A549 (cell line): Measurements from ENCODE around the gene CNIH3. TPM values are rescaled to one million over a fixed set of nuclear protein-coding genes. Genes with fewer than 3 reads are reported as not detected.

Experiments used
- ATAC-seq, 2 experiments: fragments of 200-7000 bp in 1 of 2; fragments of >200 bp in 1 of 2; cut with Nextera tagmentation in 1 of 2; cut with Tn5 transposase in 1 of 2; 3 replicates each; pipeline versions ENCODE4 v1.8.0 to v1.9.1; 2018 to 2020; ENCODE audit warnings: mild to moderate bottlenecking in 1 of 2, moderate library complexity in 1 of 2
- CTCF ChIA-PET: fragments of 300-600 bp; sonication (Branson Sonifier 250); formaldehyde crosslinking; extraction: SDS; loops from one replicate; lab custom pipeline; 2021; ENCODE audit warnings: antibody characterized with exemption, inconsistent platforms; lab: Yijun Ruan, JAX
- POLR2A ChIA-PET: fragments of 350-600 bp; formaldehyde crosslinking; extraction: SDS; loops from one replicate; lab custom pipeline; 2021; ENCODE audit warnings: antibody characterized with exemption, inconsistent platforms; lab: Yijun Ruan, JAX
- DNase-seq, 2 experiments: peaks; one replicate each; pipeline versions ENCODE4 v3.0.0 to v3.0.0-alpha.2; 2011 to 2016; ENCODE audit warnings: low read depth in 1 of 2, low spot score in 1 of 2
- FAIRE-seq: peaks from 2 replicates; lab custom pipeline; 2011; peaks lifted over from hg19 to GRCh38; lab: Jason Lieb, UNC
- H3K27ac ChIP-seq, 2 experiments: fragments of >200 bp; sonication (Bioruptor Twin); formaldehyde crosslinking; 3 replicates each; pipeline ENCODE4 v1.5.1; 2016 to 2017
- H3K4me1 ChIP-seq: fragments of >200 bp; sonication (Bioruptor Twin); formaldehyde crosslinking; 3 replicates; pipeline ENCODE4 v1.6.1; 2016
- H3K4me2 ChIP-seq: fragments of >200 bp; sonication (Bioruptor Twin); formaldehyde crosslinking; 3 replicates; pipeline ENCODE4 v1.6.1; 2016
- H3K4me3 ChIP-seq: fragments of >200 bp; sonication (Bioruptor Twin); formaldehyde crosslinking; 3 replicates; pipeline ENCODE4 v1.5.1; 2016
- H3K9me3 ChIP-seq: fragments of >200 bp; sonication (Bioruptor Twin); formaldehyde crosslinking; 3 replicates; pipeline ENCODE4 v1.6.1; 2016
- BHLHE40 ChIP-seq: IDR thresholded peaks from 2 replicates; pipeline ENCODE4 v1.6.1; 2012; ENCODE audit warnings: low read depth, low read length, inconsistent platforms
- CBX2 ChIP-seq: fragments of 200-600 bp; sonication (generic); IDR thresholded peaks from 2 replicates; pipeline ENCODE4 v1.6.1; 2016; ENCODE audit warnings: low read depth, mild to moderate bottlenecking, borderline replicate concordance
- CBX8 ChIP-seq: fragments of 200-600 bp; sonication (generic); IDR thresholded peaks from 2 replicates; pipeline ENCODE4 v1.6.1; 2016
- CEBPB ChIP-seq, 2 experiments: fragments of >200 bp in 1 of 2; sonication (Bioruptor Twin) in 1 of 2; formaldehyde crosslinking in 1 of 2; IDR thresholded peaks; 2 replicates each; pipeline ENCODE4 v1.6.1; 2012 to 2016
- CHD2 ChIP-seq: fragments of 150-350 bp; IDR thresholded peaks from 2 replicates; pipeline ENCODE4 v1.6.1; 2014; ENCODE audit warnings: low read length; ENCODE audit not compliant: partially characterized antibody
- CHD4 ChIP-seq: fragments of 200-600 bp; sonication (generic); IDR thresholded peaks from 2 replicates; pipeline ENCODE4 v1.6.1; 2016; ENCODE audit warnings: antibody characterized with exemption, mild to moderate bottlenecking, borderline replicate concordance
- EHMT2 ChIP-seq: fragments of 200-600 bp; sonication (generic); IDR thresholded peaks from 2 replicates; pipeline ENCODE4 v1.6.1; 2016; ENCODE audit warnings: antibody characterized with exemption, low read depth, mild to moderate bottlenecking, moderate library complexity
- EP300 ChIP-seq, 2 experiments: fragments of >200 bp; sonication (Bioruptor Twin); formaldehyde crosslinking; IDR thresholded peaks; 2 replicates in 1 of 2; 3 replicates in 1 of 2; pipeline ENCODE4 v1.6.1; 2016 to 2017
- FOXS1 ChIP-seq: fragments of 250-450 bp; sonication (Bioruptor Pico); IDR thresholded peaks from 2 replicates; pipeline ENCODE4 v1.5.0; 2020; ENCODE audit warnings: mild to moderate bottlenecking, moderate library complexity
- HOXB5 ChIP-seq: fragments of 250-450 bp; sonication (Bioruptor Pico); IDR thresholded peaks from 2 replicates; pipeline ENCODE4 v1.5.0; 2020; ENCODE audit warnings: mild to moderate bottlenecking, moderate library complexity
- KDM1A ChIP-seq: fragments of 200-600 bp; sonication (generic); IDR thresholded peaks from 2 replicates; pipeline ENCODE4 v1.6.1; 2016; ENCODE audit warnings: low read depth, mild to moderate bottlenecking
- KDM5A ChIP-seq: fragments of 200-600 bp; sonication (generic); IDR thresholded peaks from 2 replicates; pipeline ENCODE4 v1.6.1; 2016; ENCODE audit warnings: antibody characterized with exemption, mild to moderate bottlenecking
- MYC ChIP-seq: IDR thresholded peaks from 2 replicates; pipeline ENCODE4 v1.6.1; 2012; ENCODE audit warnings: mild to moderate bottlenecking, inconsistent platforms, low read length, improper control_type of control experiment, borderline replicate concordance
- NFE2L2 ChIP-seq: fragments of 150-350 bp; conservative IDR thresholded peaks from 2 replicates; pipeline ENCODE4 v1.6.1; 2014; ENCODE audit warnings: low read length
- PHF8 ChIP-seq: fragments of 200-600 bp; sonication (generic); IDR thresholded peaks from 2 replicates; pipeline ENCODE4 v1.6.1; 2016; ENCODE audit warnings: low read depth, mild to moderate bottlenecking, antibody characterized with exemption, moderate library complexity, borderline replicate concordance
- POLR2A ChIP-seq: IDR thresholded peaks from 2 replicates; pipeline ENCODE4 v1.6.1; 2012; ENCODE audit warnings: mild to moderate bottlenecking, low read length
- RARB ChIP-seq: fragments of 250-450 bp; sonication (Bioruptor Pico); IDR thresholded peaks from 2 replicates; pipeline ENCODE4 v1.8.0; 2021; ENCODE audit warnings: mild to moderate bottlenecking, moderate library complexity
- TFCP2L1 ChIP-seq: fragments of 250-450 bp; sonication (Bioruptor Pico); IDR thresholded peaks from 2 replicates; pipeline ENCODE4 v1.5.0; 2021; ENCODE audit warnings: mild to moderate bottlenecking
- TP53 ChIP-seq: fragments of 250-450 bp; sonication (Bioruptor Pico); IDR thresholded peaks from 2 replicates; pipeline ENCODE4 v1.5.0; 2021; ENCODE audit warnings: mild to moderate bottlenecking, moderate library complexity
- ZNF302 ChIP-seq: fragments of 250-450 bp; sonication (Bioruptor Pico); IDR thresholded peaks from 2 replicates; pipeline ENCODE4 v1.9.0; 2021; ENCODE audit warnings: inconsistent platforms, mild to moderate bottlenecking, moderate library complexity
- WGBS: methylation state at CpG from one replicate; pipeline ENCODE4 v1.1.6; 2017; ENCODE audit errors: missing lambda C conversion rate; 5-methylcytosine and 5-hydroxymethylcytosine counted together
- polyA plus RNA-seq, 4 experiments: library from polyadenylated mRNA; depleted of rRNA in 3 of 4; stranded (reverse); fragments of >200 nt; fragmentation: RNase III in 1 of 4; extraction: RNeasy Plus Mini Kit Qiagen cat#74134 plus additional on column Dnase treatment in 1 of 4; gene quantifications; 2 replicates in 3 of 4; 3 replicates in 1 of 4; pipeline ENCODE4 v1.2.3, GENCODE V29; 2011 to 2017
- TF ChIP-seq, protein P1 (sequence below): fragments of 450-650 bp; IDR thresholded peaks from 2 replicates; pipeline ENCODE4 v1.6.1; 2014; ENCODE audit warnings: antibody characterized with exemption
- TF ChIP-seq, protein P2 (sequence below): fragments of 250-450 bp; sonication (Bioruptor Pico); IDR thresholded peaks from 2 replicates; pipeline ENCODE4 v1.5.0; 2021; ENCODE audit warnings: mild to moderate bottlenecking, moderate library complexity, borderline replicate concordance
- TF ChIP-seq, protein P3 (sequence below): fragments of >200 bp; sonication (Bioruptor Twin); formaldehyde crosslinking; IDR thresholded peaks from 3 replicates; pipeline ENCODE4 v1.6.1; 2016

Gene CNIH3
- polyA plus RNA-seq, 2 of the 4 experiments (the other 2 are of a cell fraction): 0.61 to 0.85 TPM

DNA sequence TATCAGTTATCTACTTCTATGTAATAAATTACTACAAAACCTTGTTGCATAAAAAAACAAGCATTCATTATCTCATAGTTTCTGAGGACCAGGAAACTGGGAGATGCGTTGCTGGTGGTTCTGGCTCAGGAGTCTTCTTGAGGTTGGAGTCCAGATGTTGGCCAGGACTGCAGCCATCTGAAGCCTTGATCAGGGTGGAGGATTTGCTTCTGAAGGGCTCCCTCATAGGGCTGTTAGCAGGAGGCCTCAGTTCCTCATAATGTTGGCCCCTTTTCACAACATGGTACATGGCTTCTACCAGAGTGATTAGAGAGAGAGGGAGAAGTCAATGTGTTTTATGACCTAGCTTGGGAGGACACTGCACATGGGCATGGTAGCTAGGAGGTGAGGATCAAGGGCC, 137.4 kb downstream of the CNIH3 start:
- no peak for ATAC-seq
- ChIA-PET POLR2A (interaction anchor here (0.7 kb wide), 1 partner anchor 255 kb away, joined by 3 read pairs; no protein-coding TSS in a partner anchor), CTCF (interaction anchor here (0.8 to 1.6 kb wide), 2 partner anchors 109 to 169 kb away, joined by 3 read pairs; no protein-coding TSS in a partner anchor)
- FAIRE-seq: no peak
- no peaks in the 10 kb centered on the region for H3K9me3 ChIP-seq
- WGBS: 52% methylated on average over 1 of the region's 1 CpG
- no peaks in the 10 kb centered on the region for H3K4me1 ChIP-seq
- no peak for TF ChIP-seq ZNF302 (CRISPR knock-in tag)
- TF ChIP-seq, protein P1, sequence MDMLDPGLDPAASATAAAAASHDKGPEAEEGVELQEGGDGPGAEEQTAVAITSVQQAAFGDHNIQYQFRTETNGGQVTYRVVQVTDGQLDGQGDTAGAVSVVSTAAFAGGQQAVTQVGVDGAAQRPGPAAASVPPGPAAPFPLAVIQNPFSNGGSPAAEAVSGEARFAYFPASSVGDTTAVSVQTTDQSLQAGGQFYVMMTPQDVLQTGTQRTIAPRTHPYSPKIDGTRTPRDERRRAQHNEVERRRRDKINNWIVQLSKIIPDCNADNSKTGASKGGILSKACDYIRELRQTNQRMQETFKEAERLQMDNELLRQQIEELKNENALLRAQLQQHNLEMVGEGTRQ: no peak
- TF ChIP-seq NFE2L2: no peak
- TF ChIP-seq, protein P2, sequence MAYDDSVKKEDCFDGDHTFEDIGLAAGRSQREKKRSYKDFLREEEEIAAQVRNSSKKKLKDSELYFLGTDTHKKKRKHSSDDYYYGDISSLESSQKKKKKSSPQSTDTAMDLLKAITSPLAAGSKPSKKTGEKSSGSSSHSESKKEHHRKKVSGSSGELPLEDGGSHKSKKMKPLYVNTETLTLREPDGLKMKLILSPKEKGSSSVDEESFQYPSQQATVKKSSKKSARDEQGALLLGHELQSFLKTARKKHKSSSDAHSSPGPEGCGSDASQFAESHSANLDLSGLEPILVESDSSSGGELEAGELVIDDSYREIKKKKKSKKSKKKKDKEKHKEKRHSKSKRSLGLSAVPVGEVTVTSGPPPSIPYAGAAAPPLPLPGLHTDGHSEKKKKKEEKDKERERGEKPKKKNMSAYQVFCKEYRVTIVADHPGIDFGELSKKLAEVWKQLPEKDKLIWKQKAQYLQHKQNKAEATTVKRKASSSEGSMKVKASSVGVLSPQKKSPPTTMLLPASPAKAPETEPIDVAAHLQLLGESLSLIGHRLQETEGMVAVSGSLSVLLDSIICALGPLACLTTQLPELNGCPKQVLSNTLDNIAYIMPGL (CRISPR knock-in tag): no peak
- no peak for TF ChIP-seq FOXS1 (CRISPR knock-in tag)
- TF ChIP-seq KDM1A: no peak
- TF ChIP-seq BHLHE40: no peak
- TF ChIP-seq CBX2: no peak
- TF ChIP-seq CBX8: no peak
- TF ChIP-seq RARB (CRISPR knock-in tag): no peak
- no peak for TF ChIP-seq CEBPB (IDR thresholded peaks at IDR 0.05)
- no peak for TF ChIP-seq KDM5A
- TF ChIP-seq HOXB5 (CRISPR knock-in tag): no peak
- no peak for TF ChIP-seq MYC
- no peak for TF ChIP-seq TFCP2L1 (CRISPR knock-in tag)
- TF ChIP-seq POLR2A: no peak
- no peak for TF ChIP-seq CHD4
- TF ChIP-seq TP53: no peak
- no peak overlapping the region for H3K4me3 ChIP-seq
- no peak overlapping the region for H3K27ac ChIP-seq
- no peak for DNase-seq
- no peak overlapping the region for H3K4me2 ChIP-seq

DNA sequence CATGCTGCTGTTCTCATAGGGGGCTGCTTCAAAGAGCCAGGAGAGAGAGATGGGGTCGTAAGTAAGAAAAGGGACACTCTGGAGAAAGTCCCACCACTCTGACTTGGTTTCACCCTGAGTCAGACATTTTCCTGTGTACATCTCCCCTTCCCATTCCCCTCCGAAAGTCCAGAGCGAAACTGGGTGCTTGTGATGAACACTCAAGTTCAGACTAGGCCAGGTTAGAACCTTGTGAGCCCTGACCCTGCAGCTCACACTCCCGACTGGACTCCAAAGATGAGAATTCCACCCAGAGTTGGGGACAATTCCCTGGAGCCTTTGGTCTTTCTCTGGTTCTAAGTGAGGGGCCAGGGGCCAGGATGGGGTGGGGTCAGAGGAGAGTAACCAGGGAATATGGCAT, 139.5 kb downstream of the CNIH3 start:
- FAIRE-seq (no peak), ATAC-seq (no peak), DNase-seq (no peak)
- 8% methylated on average over 4 of the region's 4 CpGs for WGBS
- ChIA-PET CTCF (interaction anchor here (0.6 kb wide), 1 partner anchor 1751 kb away, joined by 3 read pairs; no protein-coding TSS in a partner anchor), POLR2A (no interaction called here)
- Histone ChIP-seq H3K9me3 (0 out of 3 replicates have a peak, but pooled peaks cover 5% of the 10 kb centered on the region), H3K4me1 (no peaks in the 10 kb centered on the region), H3K27ac (no peak overlapping the region), H3K4me3 (no peak overlapping the region), H3K4me2 (no peak overlapping the region)
- no peak for TF ChIP-seq EHMT2
- TF ChIP-seq NFE2L2: no peak
- TF ChIP-seq ZNF302 (CRISPR knock-in tag): no peak
- TF ChIP-seq EP300 (IDR thresholded peaks at IDR 0.05): no peak
- no peak for TF ChIP-seq PHF8
- TF ChIP-seq, protein P3, sequence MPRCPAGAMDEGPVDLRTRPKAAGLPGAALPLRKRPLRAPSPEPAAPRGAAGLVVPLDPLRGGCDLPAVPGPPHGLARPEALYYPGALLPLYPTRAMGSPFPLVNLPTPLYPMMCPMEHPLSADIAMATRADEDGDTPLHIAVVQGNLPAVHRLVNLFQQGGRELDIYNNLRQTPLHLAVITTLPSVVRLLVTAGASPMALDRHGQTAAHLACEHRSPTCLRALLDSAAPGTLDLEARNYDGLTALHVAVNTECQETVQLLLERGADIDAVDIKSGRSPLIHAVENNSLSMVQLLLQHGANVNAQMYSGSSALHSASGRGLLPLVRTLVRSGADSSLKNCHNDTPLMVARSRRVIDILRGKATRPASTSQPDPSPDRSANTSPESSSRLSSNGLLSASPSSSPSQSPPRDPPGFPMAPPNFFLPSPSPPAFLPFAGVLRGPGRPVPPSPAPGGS: no peak
- no peak for TF ChIP-seq CHD2
- TF ChIP-seq TFCP2L1 (CRISPR knock-in tag): no peak
